Stomach (tissue), 4 donors: ENCODE data around the gene MED12L.

Experiments used
- POLR2A ChIP-seq, 4 donors: fragments of 450-650 bp; IDR thresholded peaks; one replicate each; pipeline ENCODE4 v1.6.1; 2016; ENCODE audit warnings: antibody characterized with exemption in 4 of 4, control low read depth in 2 of 4, mild to moderate bottlenecking in 1 of 4, moderate library complexity in 1 of 4
- POLR2AphosphoS5 ChIP-seq, 3 donors: sonication (generic); formaldehyde crosslinking; IDR thresholded peaks; one replicate each; pipeline ENCODE4 v1.6.1; 2016; ENCODE audit warnings: antibody characterized with exemption in 3 of 3
- TF ChIP-seq, protein P1 (sequence below), 7 experiments: fragments of 450-650 bp in 4 of 7; fragments of 200-600 bp in 3 of 7; sonication (generic) in 3 of 7; IDR thresholded peaks; one replicate each; pipeline ENCODE4 v1.5.1; 2016 to 2019; ENCODE audit warnings: antibody characterized with exemption in 7 of 7, control low read depth in 2 of 7, mild to moderate bottlenecking in 1 of 7

DNA sequence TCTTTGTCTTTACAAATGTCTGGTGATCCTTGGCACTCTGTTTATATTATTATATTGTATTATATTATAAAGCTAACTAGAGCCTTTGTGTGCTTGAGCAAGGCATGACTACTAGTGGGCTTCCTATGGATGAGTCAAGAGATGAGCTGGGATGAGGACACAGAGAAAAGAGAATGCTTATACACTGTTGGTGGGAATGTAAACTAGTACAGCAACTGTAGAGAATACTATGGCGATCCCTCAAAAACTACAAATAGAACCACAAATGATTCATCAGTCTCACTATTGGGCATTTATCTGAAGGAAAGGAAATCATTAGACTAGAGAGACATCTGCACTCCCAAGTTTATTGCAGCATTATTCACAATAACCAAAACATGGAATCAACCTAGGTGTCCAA lies 40.8 kb upstream of the MED12L start:
- TF ChIP-seq POLR2AphosphoS5 (IDR thresholded peaks at IDR 0.05), result no peak
- TF ChIP-seq, protein P1, sequence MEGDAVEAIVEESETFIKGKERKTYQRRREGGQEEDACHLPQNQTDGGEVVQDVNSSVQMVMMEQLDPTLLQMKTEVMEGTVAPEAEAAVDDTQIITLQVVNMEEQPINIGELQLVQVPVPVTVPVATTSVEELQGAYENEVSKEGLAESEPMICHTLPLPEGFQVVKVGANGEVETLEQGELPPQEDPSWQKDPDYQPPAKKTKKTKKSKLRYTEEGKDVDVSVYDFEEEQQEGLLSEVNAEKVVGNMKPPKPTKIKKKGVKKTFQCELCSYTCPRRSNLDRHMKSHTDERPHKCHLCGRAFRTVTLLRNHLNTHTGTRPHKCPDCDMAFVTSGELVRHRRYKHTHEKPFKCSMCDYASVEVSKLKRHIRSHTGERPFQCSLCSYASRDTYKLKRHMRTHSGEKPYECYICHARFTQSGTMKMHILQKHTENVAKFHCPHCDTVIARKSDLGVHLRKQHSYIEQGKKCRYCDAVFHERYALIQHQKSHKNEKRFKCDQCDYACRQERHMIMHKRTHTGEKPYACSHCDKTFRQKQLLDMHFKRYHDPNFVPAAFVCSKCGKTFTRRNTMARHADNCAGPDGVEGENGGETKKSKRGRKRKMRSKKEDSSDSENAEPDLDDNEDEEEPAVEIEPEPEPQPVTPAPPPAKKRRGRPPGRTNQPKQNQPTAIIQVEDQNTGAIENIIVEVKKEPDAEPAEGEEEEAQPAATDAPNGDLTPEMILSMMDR (IDR thresholded peaks at IDR 0.05), result no peak
- TF ChIP-seq POLR2A (IDR thresholded peaks at IDR 0.05), result no peak
